Measurements from ENCODE around the gene TRAIP.
A peak's percentile ranks its signal among the peaks of the same experiment; 100 is the strongest.
"Not testable (repeated sequence)": the region's sequence is repeated elsewhere in the genome, so short reads cannot be mapped to it uniquely, and the experiment has no call there.

Gene TRAIP

DNA sequence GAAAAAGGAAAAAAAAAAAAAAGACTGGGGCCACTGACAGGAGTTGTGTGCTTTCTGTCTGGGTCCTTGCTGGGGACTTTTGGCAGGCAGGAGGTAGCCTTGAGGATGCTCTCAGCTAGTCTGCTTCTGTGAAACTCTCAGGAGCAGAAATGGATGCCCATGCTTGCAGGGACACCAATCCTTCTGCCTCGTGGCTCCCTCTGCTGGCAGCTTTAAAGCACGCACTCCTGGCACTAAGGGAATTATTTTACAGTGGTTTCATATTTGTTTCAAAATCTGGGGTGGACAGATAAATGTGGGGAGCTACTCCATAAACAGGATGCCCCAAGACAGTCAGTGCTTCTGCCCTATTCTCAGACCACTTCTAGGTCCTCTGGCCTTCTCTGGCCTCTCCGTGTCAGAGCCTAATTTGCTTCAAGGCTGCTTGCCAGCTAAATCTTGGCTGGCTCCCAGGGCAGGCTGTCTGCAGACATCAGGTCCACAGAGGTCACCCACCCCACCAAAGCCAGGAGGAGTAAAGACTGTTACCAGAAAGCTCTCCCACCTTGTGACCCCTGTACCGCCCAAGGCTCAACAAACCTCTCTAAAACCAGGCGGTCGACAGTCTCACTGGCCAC is 17.1 kb downstream of the TRAIP start:
- no peak for TF ChIP-seq EZH2 (IDR thresholded peaks at IDR 0.05; ENCODE audit: borderline replicate concordance, low read length)
- TF ChIP-seq, protein P1, sequence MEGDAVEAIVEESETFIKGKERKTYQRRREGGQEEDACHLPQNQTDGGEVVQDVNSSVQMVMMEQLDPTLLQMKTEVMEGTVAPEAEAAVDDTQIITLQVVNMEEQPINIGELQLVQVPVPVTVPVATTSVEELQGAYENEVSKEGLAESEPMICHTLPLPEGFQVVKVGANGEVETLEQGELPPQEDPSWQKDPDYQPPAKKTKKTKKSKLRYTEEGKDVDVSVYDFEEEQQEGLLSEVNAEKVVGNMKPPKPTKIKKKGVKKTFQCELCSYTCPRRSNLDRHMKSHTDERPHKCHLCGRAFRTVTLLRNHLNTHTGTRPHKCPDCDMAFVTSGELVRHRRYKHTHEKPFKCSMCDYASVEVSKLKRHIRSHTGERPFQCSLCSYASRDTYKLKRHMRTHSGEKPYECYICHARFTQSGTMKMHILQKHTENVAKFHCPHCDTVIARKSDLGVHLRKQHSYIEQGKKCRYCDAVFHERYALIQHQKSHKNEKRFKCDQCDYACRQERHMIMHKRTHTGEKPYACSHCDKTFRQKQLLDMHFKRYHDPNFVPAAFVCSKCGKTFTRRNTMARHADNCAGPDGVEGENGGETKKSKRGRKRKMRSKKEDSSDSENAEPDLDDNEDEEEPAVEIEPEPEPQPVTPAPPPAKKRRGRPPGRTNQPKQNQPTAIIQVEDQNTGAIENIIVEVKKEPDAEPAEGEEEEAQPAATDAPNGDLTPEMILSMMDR (IDR thresholded peaks at IDR 0.05; ENCODE audit: low read length), result peak; percentile 93
- Histone ChIP-seq H3K36me3 (ENCODE audit: insufficient read depth, low read length) (peaks cover 53% of the 10 kb centered on the region; the same call in 1 of the 2 replicates), H3K79me2 (ENCODE audit: insufficient read depth, low read length) (no peaks in the 10 kb centered on the region), H3K9me3 (ENCODE audit: low read length) (no peaks in the 10 kb centered on the region), H3K4me2 (ENCODE audit: low read length) (no peak overlapping the region), H3K4me1 (ENCODE audit: insufficient read depth, low read length, severe bottlenecking) (no peaks in the 10 kb centered on the region), H3F3A (ENCODE audit: insufficient read depth, low read length) (no peaks in the 10 kb centered on the region), H3K27ac (ENCODE audit: low read depth, low read length, poor library complexity, severe bottlenecking) (no peak overlapping the region), H3K9me2 (ENCODE audit: low read depth, low read length) (no peaks in the 10 kb centered on the region), H4K20me1 (ENCODE audit: insufficient read depth, low read length) (no peaks in the 10 kb centered on the region), H3K9ac (ENCODE audit: low read length) (no peak overlapping the region), H2AFZ (ENCODE audit: low read length) (no peak overlapping the region), H3K4me3 (ENCODE audit: low read depth, low read length, poor library complexity, severe bottlenecking) (no peak overlapping the region), H3K27me3 (ENCODE audit: insufficient read depth, low read length) (no peaks in the 10 kb centered on the region)

DNA sequence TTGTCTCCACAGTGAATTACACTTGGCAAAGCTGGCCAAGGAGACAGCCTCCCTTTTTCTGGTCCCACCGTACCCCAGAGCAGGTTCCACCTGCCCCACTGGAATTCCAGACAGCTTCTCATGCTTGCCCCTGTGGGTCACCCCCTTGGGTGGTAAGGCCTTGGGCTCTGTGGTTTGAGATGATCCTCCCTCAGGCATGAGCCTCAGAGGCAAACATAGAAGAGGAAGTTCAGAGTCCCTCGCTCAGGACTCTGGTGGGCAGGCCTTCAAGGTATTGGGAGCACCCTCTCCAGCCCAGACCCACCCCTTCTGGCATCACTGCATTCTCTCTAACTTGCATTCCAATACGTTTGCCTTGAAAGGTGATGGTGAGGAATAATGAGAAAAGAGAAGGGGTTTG is 25.0 kb downstream of the TRAIP start:
- no peaks in the 10 kb centered on the region for H3F3A ChIP-seq (ENCODE audit: insufficient read depth, low read length)
- H4K20me1 ChIP-seq (ENCODE audit: insufficient read depth, low read length), result no peaks in the 10 kb centered on the region
- H3K4me2 ChIP-seq (ENCODE audit: low read length), result no peak overlapping the region
- H3K9me3 ChIP-seq (ENCODE audit: low read length), result no peaks in the 10 kb centered on the region
- TF ChIP-seq EZH2 (IDR thresholded peaks at IDR 0.05; ENCODE audit: borderline replicate concordance, low read length), result no peak
- TF ChIP-seq, protein P1 (IDR thresholded peaks at IDR 0.05; ENCODE audit: low read length), result no peak
- no peaks in the 10 kb centered on the region for H3K4me1 ChIP-seq (ENCODE audit: insufficient read depth, low read length, severe bottlenecking)
- H3K9me2 ChIP-seq (ENCODE audit: low read depth, low read length), result no peaks in the 10 kb centered on the region
- no peaks in the 10 kb centered on the region for H3K79me2 ChIP-seq (ENCODE audit: insufficient read depth, low read length)
- no peak overlapping the region for H3K27ac ChIP-seq (ENCODE audit: low read depth, low read length, poor library complexity, severe bottlenecking)
- H3K27me3 ChIP-seq (ENCODE audit: insufficient read depth, low read length), result no peaks in the 10 kb centered on the region
- no peak overlapping the region for H2AFZ ChIP-seq (ENCODE audit: low read length)
- peaks cover 59% of the 10 kb centered on the region for H3K36me3 ChIP-seq (ENCODE audit: insufficient read depth, low read length)
- H3K9ac ChIP-seq (ENCODE audit: low read length), result no peak overlapping the region
- no peak overlapping the region for H3K4me3 ChIP-seq (ENCODE audit: low read depth, low read length, poor library complexity, severe bottlenecking)

DNA sequence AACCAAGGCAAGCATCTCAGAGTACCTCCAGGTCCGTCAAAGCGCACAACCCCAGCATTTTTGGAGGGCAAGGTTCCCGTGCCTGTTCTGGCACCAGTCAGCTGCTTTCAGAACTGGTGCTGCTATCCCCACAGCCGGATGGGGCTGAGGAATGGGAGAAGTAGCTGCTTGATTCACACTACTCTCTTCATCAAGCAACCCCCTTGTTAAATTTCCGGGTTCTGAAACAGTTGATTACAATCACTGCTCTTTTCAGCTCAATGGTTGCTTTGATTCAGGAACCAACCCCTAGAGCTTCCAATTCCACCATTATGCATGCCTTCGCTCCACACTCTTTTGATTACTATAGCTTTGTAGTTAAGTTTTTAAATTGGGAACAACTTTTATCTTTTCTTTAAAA is 30.3 kb downstream of the TRAIP start:
- H3K4me2 ChIP-seq (ENCODE audit: low read length), result no peak overlapping the region
- no peak overlapping the region for H3K9ac ChIP-seq (ENCODE audit: low read length)
- H3K4me3 ChIP-seq (ENCODE audit: low read depth, low read length, poor library complexity, severe bottlenecking), result no peak overlapping the region
- no peaks in the 10 kb centered on the region for H3K27me3 ChIP-seq (ENCODE audit: insufficient read depth, low read length)
- H3K4me1 ChIP-seq (ENCODE audit: insufficient read depth, low read length, severe bottlenecking), result no peaks in the 10 kb centered on the region
- H2AFZ ChIP-seq (ENCODE audit: low read length), result no peak overlapping the region
- no peaks in the 10 kb centered on the region for H3K9me2 ChIP-seq (ENCODE audit: low read depth, low read length)
- no peaks in the 10 kb centered on the region for H3F3A ChIP-seq (ENCODE audit: insufficient read depth, low read length)
- H4K20me1 ChIP-seq (ENCODE audit: insufficient read depth, low read length), result no peaks in the 10 kb centered on the region
- no peaks in the 10 kb centered on the region for H3K9me3 ChIP-seq (ENCODE audit: low read length)
- no peaks in the 10 kb centered on the region for H3K79me2 ChIP-seq (ENCODE audit: insufficient read depth, low read length)
- H3K36me3 ChIP-seq (ENCODE audit: insufficient read depth, low read length), result peaks cover 25% of the 10 kb centered on the region
- TF ChIP-seq EZH2 (IDR thresholded peaks at IDR 0.05; ENCODE audit: borderline replicate concordance, low read length), result no peak
- TF ChIP-seq, protein P1 (IDR thresholded peaks at IDR 0.05; ENCODE audit: low read length), result no peak
- H3K27ac ChIP-seq (ENCODE audit: low read depth, low read length, poor library complexity, severe bottlenecking), result no peak overlapping the region

GRCh38 chr3:49823131-49823530 is 33.2 kb downstream of the TRAIP start:
- H3F3A ChIP-seq (ENCODE audit: insufficient read depth, low read length); H4K20me1 ChIP-seq (ENCODE audit: insufficient read depth, low read length): not testable (repeated sequence)

More at GRCh38 chr3:49823131-49823530, 33.2 kb downstream of the TRAIP start:
- not testable (repeated sequence) for H3K27ac ChIP-seq (ENCODE audit: low read depth, low read length, poor library complexity, severe bottlenecking); H2AFZ ChIP-seq (ENCODE audit: low read length); H3K4me2 ChIP-seq (ENCODE audit: low read length); H3K9me2 ChIP-seq (ENCODE audit: low read depth, low read length); H3K4me3 ChIP-seq (ENCODE audit: low read depth, low read length, poor library complexity, severe bottlenecking); H3K4me1 ChIP-seq (ENCODE audit: insufficient read depth, low read length, severe bottlenecking); H3K9ac ChIP-seq (ENCODE audit: low read length); H3K79me2 ChIP-seq (ENCODE audit: insufficient read depth, low read length); H3K27me3 ChIP-seq (ENCODE audit: insufficient read depth, low read length); H3K36me3 ChIP-seq (ENCODE audit: insufficient read depth, low read length); H3K9me3 ChIP-seq (ENCODE audit: low read length)

All from OCI-LY1 (cell line).